HEK293 (cell line): ENCODE data around the gene OMA1.
"Not testable (repeated sequence)": the region's sequence is repeated elsewhere in the genome, so short reads cannot be mapped to it uniquely, and the experiment has no call there.

ENCODE experiments used
- CTCF ChIA-PET: fragments of 350-600 bp; formaldehyde crosslinking; extraction: SDS; loops from one replicate; lab custom pipeline; 2021; ENCODE audit warnings: antibody characterized with exemption; lab: Yijun Ruan, JAX
- POLR2A ChIA-PET: fragments of 300-600 bp; formaldehyde crosslinking; extraction: SDS; loops from one replicate; lab custom pipeline; 2020; ENCODE audit warnings: antibody characterized with exemption, inconsistent platforms; lab: Yijun Ruan, JAX
- H3K27ac ChIP-seq: fragments of 200-500 bp; sonication (Bioruptor generic); 2 replicates; pipeline ENCODE4 v1.5.1; 2014; ENCODE audit warnings: low read depth, low read length, control low read depth, inconsistent platforms; ENCODE audit errors: extremely low read depth
- H3K36me3 ChIP-seq, 2 experiments: fragments of 200-500 bp in 1 of 2; sonication (Bioruptor generic) in 1 of 2; 1 replicate in 1 of 2; 2 replicates in 1 of 2; pipeline ENCODE4 v1.5.1; 2014 to 2017; ENCODE audit warnings: inconsistent platforms in 2 of 2, low read length in 2 of 2; ENCODE audit not compliant: control insufficient read depth in 2 of 2, insufficient read depth in 1 of 2
- H3K4me1 ChIP-seq: fragments of 200-500 bp; sonication (Bioruptor generic); 2 replicates; pipeline ENCODE4 v1.5.1; 2014; ENCODE audit warnings: mild to moderate bottlenecking, low read length, inconsistent platforms; ENCODE audit not compliant: control insufficient read depth, insufficient read depth
- H3K4me3 ChIP-seq: 2 replicates; pipeline ENCODE4 v1.5.1; 2011; ENCODE audit warnings: low read depth, mild to moderate bottlenecking, control low read depth, low read length, moderate library complexity
- H3K9me3 ChIP-seq: fragments of 200-500 bp; sonication (Bioruptor generic); 2 replicates; pipeline ENCODE4 v1.5.1; 2014; ENCODE audit warnings: low read depth, low read length, inconsistent platforms; ENCODE audit not compliant: control insufficient read depth, insufficient read depth
- HOXA7 ChIP-seq: sonication (generic); formaldehyde crosslinking; IDR thresholded peaks from 2 replicates; pipeline ENCODE4 v1.8.1; 2022; ENCODE audit warnings: missing genetic modification reagents, borderline replicate concordance
- IKZF3 ChIP-seq: fragments of 450-650 bp; IDR thresholded peaks from 2 replicates; pipeline ENCODE4 v1.5.0; 2018; ENCODE audit warnings: missing biosample characterization, mild to moderate bottlenecking, missing genetic modification characterization, moderate library complexity
- REPIN1 ChIP-seq: fragments of 450-650 bp; formaldehyde crosslinking; IDR thresholded peaks from 2 replicates; pipeline ENCODE4 v1.5.1; 2017; ENCODE audit warnings: missing biosample characterization, missing genetic modification characterization, low read depth
- SALL2 ChIP-seq: fragments of 450-650 bp; formaldehyde crosslinking; IDR thresholded peaks from 2 replicates; pipeline ENCODE4 v1.5.0; 2017; ENCODE audit warnings: missing biosample characterization, mild to moderate bottlenecking, missing genetic modification characterization, borderline replicate concordance
- ZIC2 ChIP-seq: fragments of 450-650 bp; formaldehyde crosslinking; IDR thresholded peaks from 2 replicates; pipeline ENCODE4 v1.5.1; 2016; ENCODE audit warnings: missing biosample characterization, missing genetic modification characterization
- ZNF138 ChIP-seq: fragments of 450-650 bp; formaldehyde crosslinking; IDR thresholded peaks from 2 replicates; pipeline ENCODE4 v1.5.1; 2016; ENCODE audit warnings: missing biosample characterization, missing genetic modification characterization, borderline replicate concordance
- ZNF148 ChIP-seq: fragments of 450-650 bp; formaldehyde crosslinking; IDR thresholded peaks from 2 replicates; pipeline ENCODE4 v1.5.0; 2017; ENCODE audit warnings: missing biosample characterization, missing genetic modification characterization, borderline replicate concordance
- ZNF221 ChIP-seq: fragments of 450-650 bp; formaldehyde crosslinking; IDR thresholded peaks from 2 replicates; pipeline ENCODE4 v1.5.1; 2017; ENCODE audit warnings: missing biosample characterization, missing genetic modification characterization, borderline replicate concordance
- ZNF23 ChIP-seq: fragments of 450-650 bp; formaldehyde crosslinking; IDR thresholded peaks from 2 replicates; pipeline ENCODE4 v1.5.1; 2016; ENCODE audit warnings: missing biosample characterization, missing genetic modification characterization, borderline replicate concordance
- ZNF280D ChIP-seq: fragments of 450-650 bp; formaldehyde crosslinking; IDR thresholded peaks from 2 replicates; pipeline ENCODE4 v1.5.1; 2016; ENCODE audit warnings: missing biosample characterization, missing genetic modification characterization
- ZNF324 ChIP-seq: fragments of 450-650 bp; formaldehyde crosslinking; IDR thresholded peaks from 2 replicates; pipeline ENCODE4 v1.5.1; 2016; ENCODE audit warnings: missing biosample characterization, missing genetic modification characterization
- ZNF350 ChIP-seq: fragments of 450-650 bp; formaldehyde crosslinking; IDR thresholded peaks from 2 replicates; pipeline ENCODE4 v1.5.0; 2017; ENCODE audit warnings: missing biosample characterization, mild to moderate bottlenecking, missing genetic modification characterization
- ZNF423 ChIP-seq: fragments of 450-650 bp; formaldehyde crosslinking; IDR thresholded peaks from 2 replicates; pipeline ENCODE4 v1.5.1; 2016; ENCODE audit warnings: missing biosample characterization, missing genetic modification characterization
- ZNF510 ChIP-seq: fragments of 450-650 bp; formaldehyde crosslinking; IDR thresholded peaks from 2 replicates; pipeline ENCODE4 v1.5.1; 2018; ENCODE audit warnings: mild to moderate bottlenecking, missing genetic modification characterization, missing biosample characterization; ENCODE audit not compliant: insufficient replicate concordance
- ZNF548 ChIP-seq: fragments of 450-650 bp; formaldehyde crosslinking; IDR thresholded peaks from 2 replicates; pipeline ENCODE4 v1.5.1; 2016; ENCODE audit warnings: missing biosample characterization, missing genetic modification characterization
- ZNF580 ChIP-seq: fragments of 450-650 bp; formaldehyde crosslinking; IDR thresholded peaks from 2 replicates; pipeline ENCODE4 v1.5.1; 2016; ENCODE audit warnings: missing biosample characterization, missing genetic modification characterization
- ZNF600 ChIP-seq: fragments of 450-650 bp; formaldehyde crosslinking; IDR thresholded peaks from 2 replicates; pipeline ENCODE4 v1.5.1; 2016; ENCODE audit warnings: missing biosample characterization, missing genetic modification characterization
- ZNF626 ChIP-seq: fragments of 450-650 bp; sonication (Bioruptor Pico); formaldehyde crosslinking; IDR thresholded peaks from 2 replicates; pipeline ENCODE4 v1.5.1; 2018; ENCODE audit warnings: missing biosample characterization, missing genetic modification characterization, inconsistent platforms
- ZNF76 ChIP-seq: fragments of 450-650 bp; formaldehyde crosslinking; IDR thresholded peaks from 2 replicates; pipeline ENCODE4; 2016; ENCODE audit warnings: low read depth, missing biosample characterization, missing genetic modification characterization, borderline replicate concordance
- ZNF843 ChIP-seq: fragments of 450-650 bp; formaldehyde crosslinking; IDR thresholded peaks from 2 replicates; pipeline ENCODE4 v1.5.1; 2016; ENCODE audit warnings: missing biosample characterization, missing genetic modification characterization
- TF ChIP-seq, protein P1 (sequence below): fragments of 450-650 bp; formaldehyde crosslinking; IDR thresholded peaks from 2 replicates; pipeline ENCODE4 v1.5.1; 2017; ENCODE audit warnings: missing biosample characterization, missing genetic modification characterization

Gene OMA1

DNA sequence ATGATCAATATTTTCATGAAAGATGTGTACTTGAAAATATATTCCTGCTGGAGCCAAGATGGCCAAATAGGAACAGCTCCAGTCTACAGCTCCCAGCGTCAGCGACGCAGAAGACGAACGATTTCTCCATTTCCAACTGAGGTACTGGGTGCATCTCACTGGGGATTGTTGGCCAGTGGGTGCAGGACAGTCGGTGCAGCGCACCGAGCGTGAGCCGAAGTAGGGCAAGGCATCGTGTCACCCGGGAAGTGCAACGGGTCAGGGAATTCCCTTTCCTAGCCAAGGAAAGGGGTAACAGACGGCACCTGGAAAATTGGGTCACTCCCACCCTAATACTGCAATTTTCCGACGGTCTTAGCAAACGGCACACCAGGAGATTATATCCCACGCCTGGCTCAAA lies 57.6 kb downstream of the OMA1 start:
- H3K4me1 ChIP-seq, H3K4me3 ChIP-seq, H3K36me3 ChIP-seq, H3K9me3 ChIP-seq, POLR2A ChIA-PET, H3K27ac ChIP-seq: not testable (repeated sequence)
- CTCF ChIA-PET: interaction anchor here (0.7 kb wide), 1 partner anchor 12 kb away, joined by 3 read pairs; no protein-coding TSS in a partner anchor

- Histone ChIP-seq H3K27ac (no peak overlapping the region), H3K4me1 (no peaks in the 10 kb centered on the region)
- POLR2A ChIA-PET: no interaction called here
- CTCF ChIA-PET: interaction anchor here (0.5 kb wide), 1 partner anchor 76 kb away, joined by 3 read pairs; no protein-coding TSS in a partner anchor
- no peak for TF ChIP-seq HOXA7 (CRISPR knock-in tag)
- no peak for TF ChIP-seq ZNF548 (tag by site-specific recombination)
- no peak for TF ChIP-seq ZNF510 (tag by site-specific recombination)
- no peak for TF ChIP-seq ZNF626 (tag by site-specific recombination)
- TF ChIP-seq ZNF76 (tag by site-specific recombination): no peak
- no peak for TF ChIP-seq ZNF280D (tag by site-specific recombination)
- TF ChIP-seq ZNF138 (tag by site-specific recombination): no peak
- no peak for TF ChIP-seq ZNF324 (tag by site-specific recombination)
- TF ChIP-seq ZNF221 (tag by site-specific recombination): no peak
- TF ChIP-seq, all 188 proteins: peak for 0
- H3K4me3 ChIP-seq: no peak overlapping the region
- H3K9me3 ChIP-seq: no peaks in the 10 kb centered on the region
- no peaks in the 10 kb centered on the region for H3K36me3 ChIP-seq
These were observed 59.5 kb downstream of the OMA1 start for GRCh38 chr1:58487002-58487401.

- ChIA-PET POLR2A (no interaction called here), CTCF (interaction anchor here (0.9 kb wide), 1 partner anchor 8 kb away, joined by 3 read pairs; no protein-coding TSS in a partner anchor)
- Histone ChIP-seq H3K27ac (no peak overlapping the region), H3K4me3 (no peak overlapping the region), H3K9me3 (no peaks in the 10 kb centered on the region), H3K4me1 (no peaks in the 10 kb centered on the region; the same call in 1 of the 2 replicates), H3K36me3 (peaks cover 0 to 3% of the 10 kb centered on the region in 2 experiments; a peak in 1 of 3 replicates)
- no peak for TF ChIP-seq ZNF600 (tag by site-specific recombination)
- TF ChIP-seq ZNF76 (tag by site-specific recombination): no peak
- TF ChIP-seq ZNF580 (tag by site-specific recombination): no peak
- no peak for TF ChIP-seq IKZF3 (tag by site-specific recombination)
- TF ChIP-seq ZNF23 (tag by site-specific recombination): no peak
- TF ChIP-seq ZIC2 (tag by site-specific recombination): no peak
- TF ChIP-seq REPIN1 (tag by site-specific recombination): no peak
- TF ChIP-seq SALL2 (tag by site-specific recombination): no peak
- no peak for TF ChIP-seq ZNF843 (tag by site-specific recombination)
- no peak for TF ChIP-seq ZNF350 (tag by site-specific recombination)
- TF ChIP-seq ZNF423 (tag by site-specific recombination): no peak
- TF ChIP-seq, protein P1, sequence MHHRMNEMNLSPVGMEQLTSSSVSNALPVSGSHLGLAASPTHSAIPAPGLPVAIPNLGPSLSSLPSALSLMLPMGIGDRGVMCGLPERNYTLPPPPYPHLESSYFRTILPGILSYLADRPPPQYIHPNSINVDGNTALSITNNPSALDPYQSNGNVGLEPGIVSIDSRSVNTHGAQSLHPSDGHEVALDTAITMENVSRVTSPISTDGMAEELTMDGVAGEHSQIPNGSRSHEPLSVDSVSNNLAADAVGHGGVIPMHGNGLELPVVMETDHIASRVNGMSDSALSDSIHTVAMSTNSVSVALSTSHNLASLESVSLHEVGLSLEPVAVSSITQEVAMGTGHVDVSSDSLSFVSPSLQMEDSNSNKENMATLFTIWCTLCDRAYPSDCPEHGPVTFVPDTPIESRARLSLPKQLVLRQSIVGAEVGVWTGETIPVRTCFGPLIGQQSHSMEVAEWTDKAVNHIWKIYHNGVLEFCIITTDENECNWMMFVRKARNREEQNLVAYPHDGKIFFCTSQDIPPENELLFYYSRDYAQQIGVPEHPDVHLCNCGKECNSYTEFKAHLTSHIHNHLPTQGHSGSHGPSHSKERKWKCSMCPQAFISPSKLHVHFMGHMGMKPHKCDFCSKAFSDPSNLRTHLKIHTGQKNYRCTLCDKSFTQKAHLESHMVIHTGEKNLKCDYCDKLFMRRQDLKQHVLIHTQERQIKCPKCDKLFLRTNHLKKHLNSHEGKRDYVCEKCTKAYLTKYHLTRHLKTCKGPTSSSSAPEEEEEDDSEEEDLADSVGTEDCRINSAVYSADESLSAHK (tag by site-specific recombination): no peak
- TF ChIP-seq ZNF148 (tag by site-specific recombination): no peak
These were observed 64.6 kb downstream of the OMA1 start for GRCh38 chr1:58481962-58482361.
